Panc1 (cell line): ENCODE results near the gene IL10. TPM values are rescaled to one million over a fixed set of nuclear protein-coding genes. Genes with fewer than 3 reads are reported as not detected.

Experiments
- ATAC-seq: fragments of 200-7000 bp; cut with Tn5 transposase; 2 replicates; pipeline ENCODE4 v1.9.1; 2020; ENCODE audit warnings: mild to moderate bottlenecking, moderate library complexity
- BruUV-seq: library from RNA; stranded (reverse); fragments of 400-500 nt; replicated peaks from 2 replicates; lab custom pipeline; 2021; lab: Mats Ljungman, UMichigan
- CTCF ChIA-PET: fragments of 300-600 bp; sonication (Branson Sonifier 250); formaldehyde crosslinking; loops from one replicate; lab custom pipeline; 2022; ENCODE audit warnings: antibody characterized with exemption; lab: Charles Lee
- POLR2A ChIA-PET: fragments of 300-600 bp; sonication (Branson Sonifier 250); formaldehyde crosslinking; loops from one replicate; lab custom pipeline; 2022; ENCODE audit warnings: antibody characterized with exemption; lab: Charles Lee
- DNase-seq: peaks from one replicate; pipeline ENCODE4 v3.0.0-alpha.2; 2010; ENCODE audit warnings: low read depth, low spot score
- H3K27ac ChIP-seq: 2 replicates; pipeline ENCODE4 v1.5.1; 2011; ENCODE audit warnings: mild to moderate bottlenecking, low read length, inconsistent platforms
- H3K27me3 ChIP-seq: fragments of 200-500 bp; sonication (Bioruptor generic); 2 replicates; pipeline ENCODE4 v1.6.0; 2014; ENCODE audit warnings: low read length, inconsistent platforms; ENCODE audit not compliant: control insufficient read depth, insufficient read depth
- H3K36me3 ChIP-seq: fragments of 200-500 bp; sonication (Bioruptor generic); 2 replicates; pipeline ENCODE4 v1.5.1; 2014; ENCODE audit warnings: inconsistent platforms, mild to moderate bottlenecking, low read length, moderate library complexity; ENCODE audit not compliant: control insufficient read depth, insufficient read depth
- H3K4me1 ChIP-seq: 2 replicates; pipeline ENCODE4 v1.5.1; 2011; ENCODE audit warnings: inconsistent platforms, mild to moderate bottlenecking, low read length, moderate library complexity; ENCODE audit not compliant: control insufficient read depth, insufficient read depth
- H3K4me3 ChIP-seq, 2 experiments: 2 replicates each; pipeline ENCODE4 v1.5.1; 2011 to 2012; ENCODE audit warnings: low read depth in 2 of 2, low read length in 2 of 2, mild to moderate bottlenecking in 2 of 2, inconsistent platforms in 1 of 2, moderate library complexity in 1 of 2
- H3K9me3 ChIP-seq: fragments of 200-500 bp; sonication (Bioruptor generic); 2 replicates; pipeline ENCODE4 v1.5.1; 2014; ENCODE audit warnings: low read depth, mild to moderate bottlenecking, inconsistent platforms, low read length, moderate library complexity; ENCODE audit not compliant: control insufficient read depth, insufficient read depth
- POLR2AphosphoS5 ChIP-seq: IDR thresholded peaks from 2 replicates; pipeline ENCODE4 v1.6.1; 2012; ENCODE audit warnings: mild to moderate bottlenecking, low read depth, low read length, moderate library complexity
- SIN3A ChIP-seq: IDR thresholded peaks from 2 replicates; pipeline ENCODE4 v1.6.1; 2012; ENCODE audit warnings: low read depth, mild to moderate bottlenecking, low read length, moderate library complexity, borderline replicate concordance; ENCODE audit not compliant: insufficient read depth
- TCF7L2 ChIP-seq: IDR thresholded peaks from 2 replicates; pipeline ENCODE4 v1.6.1; 2011; ENCODE audit warnings: mild to moderate bottlenecking, low read depth, low read length, inconsistent platforms
- in situ Hi-C: cut with HindIII; loops from 2 replicates; pipeline ENCODE4 v1.10.0; 2016; ENCODE audit warnings: low sequenced_read_pairs, low pct_unique_long_range_greater_than_20kb
- intact Hi-C: fragments of 100-400 bp; cut with micrococcal nuclease; formaldehyde crosslinking; loops from one replicate; pipeline ENCODE4 v1.10.0; 2022; ENCODE audit not compliant: unreplicated experiment
- total RNA-seq: library from RNA; stranded (reverse); gene quantifications from one replicate; pipeline ENCODE4 v1.2.1, GENCODE V29; 2021; ENCODE audit not compliant: unreplicated experiment
- TF ChIP-seq, protein P1 (sequence below), 2 experiments: IDR thresholded peaks; 2 replicates each; pipeline ENCODE4 v1.6.1; 2011 to 2012; ENCODE audit warnings: low read depth in 2 of 2, control low read depth in 1 of 2, low read length in 1 of 2, mild to moderate bottlenecking in 1 of 2, moderate library complexity in 1 of 2; ENCODE audit not compliant: insufficient read depth in 1 of 2
- TF ChIP-seq, protein P2 (sequence below): fragments of 450-650 bp; IDR thresholded peaks from 2 replicates; pipeline ENCODE4 v1.5.1; 2017; ENCODE audit warnings: mild to moderate bottlenecking

IL10 gene
- total RNA-seq, 1 experiment from 2014 or later: not detected

DNA sequence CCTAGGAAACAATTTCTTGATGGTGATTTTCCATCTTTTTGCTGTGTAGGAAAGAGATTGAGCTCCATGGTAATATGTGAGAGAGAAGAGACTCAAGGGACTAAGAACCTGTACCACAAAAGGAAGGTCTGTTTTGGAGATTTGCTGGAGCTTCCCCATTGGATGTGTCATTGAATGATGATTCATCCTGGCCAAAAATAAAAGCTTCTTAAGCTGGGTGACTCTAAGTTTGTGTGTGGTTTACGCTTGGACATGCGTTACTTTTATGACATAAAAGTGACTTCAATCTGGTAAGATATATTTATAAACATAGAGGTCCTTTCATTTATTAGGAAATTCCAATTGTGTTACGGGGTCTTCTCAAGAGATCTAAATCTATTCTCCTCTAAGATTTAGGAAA lies 19.2 kb downstream of the IL10 start:
- POLR2A ChIA-PET: no interaction called here

DNA sequence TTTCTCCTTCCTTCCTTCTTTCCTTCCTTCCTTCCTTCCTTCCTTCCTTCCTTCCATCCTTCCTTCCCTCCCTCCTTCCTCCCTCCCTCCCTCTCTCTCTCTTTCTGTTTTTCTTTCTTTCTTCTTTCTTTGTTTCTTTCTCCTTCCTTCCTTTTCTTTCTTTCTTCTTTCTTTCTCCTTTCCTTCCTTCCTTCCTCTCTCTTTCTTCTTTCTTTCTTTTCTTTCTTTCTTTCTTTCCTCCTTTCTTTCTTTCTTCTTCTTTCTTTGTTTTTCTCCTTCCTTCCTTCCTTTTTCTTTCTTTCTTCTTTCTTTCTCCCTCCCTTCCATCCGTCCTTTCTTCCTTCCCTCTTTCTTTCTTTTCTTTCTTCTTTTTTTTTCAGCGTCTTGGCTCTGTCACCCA lies 19.8 kb downstream of the IL10 start:
- TF ChIP-seq TCF7L2 (no peak), SIN3A (no peak), POLR2AphosphoS5 (no peak)
- TF ChIP-seq, protein P1, sequence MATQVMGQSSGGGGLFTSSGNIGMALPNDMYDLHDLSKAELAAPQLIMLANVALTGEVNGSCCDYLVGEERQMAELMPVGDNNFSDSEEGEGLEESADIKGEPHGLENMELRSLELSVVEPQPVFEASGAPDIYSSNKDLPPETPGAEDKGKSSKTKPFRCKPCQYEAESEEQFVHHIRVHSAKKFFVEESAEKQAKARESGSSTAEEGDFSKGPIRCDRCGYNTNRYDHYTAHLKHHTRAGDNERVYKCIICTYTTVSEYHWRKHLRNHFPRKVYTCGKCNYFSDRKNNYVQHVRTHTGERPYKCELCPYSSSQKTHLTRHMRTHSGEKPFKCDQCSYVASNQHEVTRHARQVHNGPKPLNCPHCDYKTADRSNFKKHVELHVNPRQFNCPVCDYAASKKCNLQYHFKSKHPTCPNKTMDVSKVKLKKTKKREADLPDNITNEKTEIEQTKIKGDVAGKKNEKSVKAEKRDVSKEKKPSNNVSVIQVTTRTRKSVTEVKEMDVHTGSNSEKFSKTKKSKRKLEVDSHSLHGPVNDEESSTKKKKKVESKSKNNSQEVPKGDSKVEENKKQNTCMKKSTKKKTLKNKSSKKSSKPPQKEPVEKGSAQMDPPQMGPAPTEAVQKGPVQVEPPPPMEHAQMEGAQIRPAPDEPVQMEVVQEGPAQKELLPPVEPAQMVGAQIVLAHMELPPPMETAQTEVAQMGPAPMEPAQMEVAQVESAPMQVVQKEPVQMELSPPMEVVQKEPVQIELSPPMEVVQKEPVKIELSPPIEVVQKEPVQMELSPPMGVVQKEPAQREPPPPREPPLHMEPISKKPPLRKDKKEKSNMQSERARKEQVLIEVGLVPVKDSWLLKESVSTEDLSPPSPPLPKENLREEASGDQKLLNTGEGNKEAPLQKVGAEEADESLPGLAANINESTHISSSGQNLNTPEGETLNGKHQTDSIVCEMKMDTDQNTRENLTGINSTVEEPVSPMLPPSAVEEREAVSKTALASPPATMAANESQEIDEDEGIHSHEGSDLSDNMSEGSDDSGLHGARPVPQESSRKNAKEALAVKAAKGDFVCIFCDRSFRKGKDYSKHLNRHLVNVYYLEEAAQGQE (IDR thresholded peaks at IDR 0.05; ENCODE audit: insufficient read depth in 1 of 2, low read depth in 2 of 2, low read length in 1 of 2): no peak
- TF ChIP-seq, protein P2, sequence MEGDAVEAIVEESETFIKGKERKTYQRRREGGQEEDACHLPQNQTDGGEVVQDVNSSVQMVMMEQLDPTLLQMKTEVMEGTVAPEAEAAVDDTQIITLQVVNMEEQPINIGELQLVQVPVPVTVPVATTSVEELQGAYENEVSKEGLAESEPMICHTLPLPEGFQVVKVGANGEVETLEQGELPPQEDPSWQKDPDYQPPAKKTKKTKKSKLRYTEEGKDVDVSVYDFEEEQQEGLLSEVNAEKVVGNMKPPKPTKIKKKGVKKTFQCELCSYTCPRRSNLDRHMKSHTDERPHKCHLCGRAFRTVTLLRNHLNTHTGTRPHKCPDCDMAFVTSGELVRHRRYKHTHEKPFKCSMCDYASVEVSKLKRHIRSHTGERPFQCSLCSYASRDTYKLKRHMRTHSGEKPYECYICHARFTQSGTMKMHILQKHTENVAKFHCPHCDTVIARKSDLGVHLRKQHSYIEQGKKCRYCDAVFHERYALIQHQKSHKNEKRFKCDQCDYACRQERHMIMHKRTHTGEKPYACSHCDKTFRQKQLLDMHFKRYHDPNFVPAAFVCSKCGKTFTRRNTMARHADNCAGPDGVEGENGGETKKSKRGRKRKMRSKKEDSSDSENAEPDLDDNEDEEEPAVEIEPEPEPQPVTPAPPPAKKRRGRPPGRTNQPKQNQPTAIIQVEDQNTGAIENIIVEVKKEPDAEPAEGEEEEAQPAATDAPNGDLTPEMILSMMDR: no peak
- Histone ChIP-seq H3K27me3 (peaks cover 23% of the 10 kb centered on the region), H3K4me3 (no peak overlapping the region), H3K36me3 (no peaks in the 10 kb centered on the region), H3K4me1 (no peaks in the 10 kb centered on the region), H3K9me3 (no peaks in the 10 kb centered on the region), H3K27ac (no peak overlapping the region)
- in situ Hi-C loops (no loop called here), intact Hi-C loops (no loop called here)
- ChIA-PET POLR2A (no interaction called here), CTCF (no interaction called here)
- ATAC-seq (no peak), DNase-seq (no peak)
- no TSS peak for BruUV-seq

More for the DNA sequence above, 19.2 kb downstream of the IL10 start:
- Histone ChIP-seq H3K36me3 (no peaks in the 10 kb centered on the region), H3K9me3 (no peaks in the 10 kb centered on the region), H3K27me3 (peaks cover 25% of the 10 kb centered on the region), H3K4me3 (no peak overlapping the region), H3K4me1 (no peaks in the 10 kb centered on the region), H3K27ac (no peak overlapping the region)
- DNase-seq (no peak), ATAC-seq (no peak)
- in situ Hi-C loops (no loop called here), intact Hi-C loops (no loop called here)
- no TSS peak for BruUV-seq
- CTCF ChIA-PET: no interaction called here
- no peak for TF ChIP-seq SIN3A

DNA sequence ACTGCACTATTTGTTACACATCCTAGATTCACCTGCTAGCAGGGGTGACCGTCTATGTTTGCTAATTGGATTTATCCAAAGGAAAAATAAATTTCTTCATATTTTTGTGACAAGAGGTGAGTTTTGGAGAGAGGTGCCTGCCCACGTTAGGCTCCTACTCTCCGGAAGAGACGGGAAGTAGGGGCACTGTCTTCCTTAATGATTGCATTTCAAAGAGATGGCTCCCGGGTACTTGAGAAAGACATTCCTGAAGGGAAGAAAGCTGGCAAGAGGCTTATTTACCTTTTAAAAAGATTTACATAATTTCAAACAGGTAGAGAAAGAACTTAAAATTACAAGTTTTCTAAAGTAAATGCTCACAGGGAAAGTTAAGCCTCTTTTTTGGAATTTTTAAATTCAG lies 20.4 kb downstream of the IL10 start:
- intact Hi-C loops (no loop called here), in situ Hi-C loops (no loop called here)
- DNase-seq: no peak
- no peaks in the 10 kb centered on the region for H3K36me3 ChIP-seq
- peaks cover 20% of the 10 kb centered on the region for H3K27me3 ChIP-seq
- no peaks in the 10 kb centered on the region for H3K9me3 ChIP-seq
- no TSS peak for BruUV-seq
- ChIA-PET POLR2A (no interaction called here), CTCF (no interaction called here)
- no peak for TF ChIP-seq TCF7L2
- TF ChIP-seq, protein P2: no peak
- no peak for TF ChIP-seq SIN3A
- TF ChIP-seq POLR2AphosphoS5: no peak
- H3K27ac ChIP-seq: no peak overlapping the region
- H3K4me3 ChIP-seq: no peak overlapping the region
- no peaks in the 10 kb centered on the region for H3K4me1 ChIP-seq
- ATAC-seq: no peak
